ENCODE results near the gene NCF1.
"Not testable (repeated sequence)": the region's sequence is repeated elsewhere in the genome, so short reads cannot be mapped to it uniquely, and the experiment has no call there.

NCF1 gene

GRCh38 chr7:74788369-74789150, 14.7 kb downstream of the NCF1 start:
- peak in 1 of 2 experiments; percentile 65 for DNase-seq

- not testable (repeated sequence) for DNase-seq
Measured at GRCh38 chr7:74789200-74789736, 15.5 kb downstream of the NCF1 start.

GRCh38 chr7:74797848-74798622, 24.2 kb downstream of the NCF1 start:
- DNase-seq: not testable (repeated sequence)

- peak in 1 of 2 experiments; percentile 12 for DNase-seq
Measured at GRCh38 chr7:74798644-74799043, 24.8 kb downstream of the NCF1 start.

- not testable (repeated sequence) for DNase-seq
Measured at GRCh38 chr7:74815882-74816281, 42.1 kb downstream of the NCF1 start.

GRCh38 chr7:74820146-74820805, 46.5 kb downstream of the NCF1 start:
- not testable (repeated sequence) for DNase-seq

GRCh38 chr7:74821259-74821658, 47.4 kb downstream of the NCF1 start:
- not testable (repeated sequence) for DNase-seq

- DNase-seq: not testable (repeated sequence)
Measured at GRCh38 chr7:74829959-74830358, 56.1 kb downstream of the NCF1 start.

GRCh38 chr7:74830411-74830810, 56.6 kb downstream of the NCF1 start:
- DNase-seq: not testable (repeated sequence)

Data from SW 1271 (cell line).